Amygdala (tissue), 56 donors: ENCODE measurements around the gene DRAM2.
"Not testable (repeated sequence)": the region's sequence is repeated elsewhere in the genome, so short reads cannot be mapped to it uniquely, and the experiment has no call there.

Source experiments
- DNase-seq, 56 donors: peaks; one replicate each; lab custom pipeline; 2025; lab: John Stamatoyannopoulos, UW

Gene DRAM2

DNA sequence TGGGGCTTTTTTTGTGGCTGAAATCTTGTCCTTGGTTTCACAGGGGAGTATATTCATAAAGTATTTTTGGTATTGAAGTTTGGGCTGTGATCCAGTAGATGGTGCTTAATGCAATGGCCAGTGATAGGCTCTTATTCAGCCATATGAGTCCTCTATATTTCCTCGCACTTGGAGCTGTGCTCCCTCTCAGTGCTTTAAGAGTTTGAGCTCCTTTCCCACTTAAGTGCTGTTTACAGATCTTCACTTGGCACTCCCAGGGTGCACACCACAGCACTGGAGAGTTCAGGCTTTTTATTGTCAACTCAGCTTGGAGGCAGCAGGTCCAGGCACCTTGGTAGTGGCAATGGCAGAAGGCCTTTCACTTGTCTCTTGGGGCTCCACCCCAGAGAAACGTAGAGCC, 54.9 kb downstream of the DRAM2 start:
- DNase-seq: no peak

DNA sequence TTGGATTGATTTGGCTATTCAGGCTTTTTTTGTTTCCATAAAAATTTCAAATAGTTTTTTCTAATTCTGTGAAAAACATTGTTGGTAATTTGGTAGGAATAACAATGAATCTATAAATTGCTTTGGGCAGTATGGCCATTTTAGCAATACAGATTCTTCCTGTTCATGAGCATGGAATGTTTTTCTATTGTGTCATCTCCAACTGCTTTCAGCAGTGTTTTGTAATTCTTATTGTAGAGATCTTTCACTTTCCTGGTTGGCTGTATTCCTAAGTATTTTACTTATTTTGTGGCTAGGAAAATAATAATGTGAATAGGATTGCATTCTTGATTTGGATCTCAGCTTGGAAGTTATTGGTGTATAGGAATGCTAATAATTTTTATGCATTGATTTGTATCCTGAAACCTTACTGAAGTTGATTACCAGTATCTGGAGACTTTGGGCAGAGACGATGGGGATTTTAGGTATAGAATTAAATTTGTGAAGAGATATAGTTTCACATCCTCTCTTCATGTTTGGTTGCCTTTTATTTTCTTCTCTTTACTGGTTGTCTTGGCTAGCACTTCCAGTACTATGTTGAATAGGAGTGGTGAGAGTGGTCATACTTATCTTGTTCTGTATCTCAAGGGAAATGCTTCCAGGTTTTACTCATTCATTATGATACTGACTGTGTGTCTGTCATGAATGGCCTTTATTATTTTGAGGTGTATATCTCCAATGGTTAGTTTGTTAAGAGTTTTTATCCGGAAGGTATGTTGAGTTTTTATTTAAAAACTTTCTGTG, 57.3 kb downstream of the DRAM2 start:
- no peak for DNase-seq

DNA sequence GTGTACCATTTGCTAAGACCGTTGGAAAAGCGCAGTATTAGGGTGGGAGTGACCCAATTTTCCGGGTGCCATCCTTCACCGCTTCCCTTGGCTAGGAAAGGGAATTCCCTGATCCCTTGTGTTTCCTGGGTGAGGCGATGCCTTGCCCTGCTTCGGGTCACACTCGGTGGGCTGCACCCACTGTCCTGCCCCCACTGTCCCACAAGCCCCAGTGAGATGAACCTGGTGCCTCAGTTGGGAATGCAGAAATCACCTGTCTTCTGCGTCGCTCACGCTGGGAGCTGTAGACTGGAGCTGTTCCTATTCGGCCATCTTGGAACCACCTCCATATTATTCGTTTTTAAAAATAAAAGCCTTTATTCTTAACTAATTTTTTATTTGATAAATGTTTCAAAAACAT, 60.6 kb downstream of the DRAM2 start:
- not testable (repeated sequence) for DNase-seq

DNA sequence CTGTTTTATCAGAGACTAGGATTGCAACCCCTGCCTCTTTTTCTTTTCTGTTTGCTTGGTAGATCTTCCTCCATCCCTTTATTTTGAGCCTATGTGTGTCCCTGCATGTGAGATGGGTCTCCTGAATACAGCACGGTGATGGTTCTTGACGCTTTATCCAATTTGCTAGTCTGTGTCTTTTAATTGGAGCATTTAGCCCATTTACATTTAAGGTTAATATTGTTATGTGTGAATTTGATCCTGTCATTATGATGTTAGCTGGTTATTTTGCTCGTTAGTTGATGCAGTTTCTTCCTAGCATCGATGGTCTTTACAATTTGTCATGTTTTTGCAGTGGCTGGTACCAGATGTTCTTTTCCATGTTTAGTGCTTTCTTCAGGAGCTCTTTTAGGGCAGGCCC, 62.6 kb downstream of the DRAM2 start:
- not testable (repeated sequence) for DNase-seq
